Activated CD4-positive, alpha-beta T cell treated with anti-CD3 and anti-CD28 coated beads for 48 hours (primary cell): Measurements from ENCODE around the gene SLC8A2.
"Not testable (repeated sequence)": the region's sequence is repeated elsewhere in the genome, so short reads cannot be mapped to it uniquely, and the experiment has no call there.

Source experiments
- DNase-seq: peaks from one replicate; pipeline ENCODE4 v3.0.0-alpha.2; 2020

Gene SLC8A2

DNA sequence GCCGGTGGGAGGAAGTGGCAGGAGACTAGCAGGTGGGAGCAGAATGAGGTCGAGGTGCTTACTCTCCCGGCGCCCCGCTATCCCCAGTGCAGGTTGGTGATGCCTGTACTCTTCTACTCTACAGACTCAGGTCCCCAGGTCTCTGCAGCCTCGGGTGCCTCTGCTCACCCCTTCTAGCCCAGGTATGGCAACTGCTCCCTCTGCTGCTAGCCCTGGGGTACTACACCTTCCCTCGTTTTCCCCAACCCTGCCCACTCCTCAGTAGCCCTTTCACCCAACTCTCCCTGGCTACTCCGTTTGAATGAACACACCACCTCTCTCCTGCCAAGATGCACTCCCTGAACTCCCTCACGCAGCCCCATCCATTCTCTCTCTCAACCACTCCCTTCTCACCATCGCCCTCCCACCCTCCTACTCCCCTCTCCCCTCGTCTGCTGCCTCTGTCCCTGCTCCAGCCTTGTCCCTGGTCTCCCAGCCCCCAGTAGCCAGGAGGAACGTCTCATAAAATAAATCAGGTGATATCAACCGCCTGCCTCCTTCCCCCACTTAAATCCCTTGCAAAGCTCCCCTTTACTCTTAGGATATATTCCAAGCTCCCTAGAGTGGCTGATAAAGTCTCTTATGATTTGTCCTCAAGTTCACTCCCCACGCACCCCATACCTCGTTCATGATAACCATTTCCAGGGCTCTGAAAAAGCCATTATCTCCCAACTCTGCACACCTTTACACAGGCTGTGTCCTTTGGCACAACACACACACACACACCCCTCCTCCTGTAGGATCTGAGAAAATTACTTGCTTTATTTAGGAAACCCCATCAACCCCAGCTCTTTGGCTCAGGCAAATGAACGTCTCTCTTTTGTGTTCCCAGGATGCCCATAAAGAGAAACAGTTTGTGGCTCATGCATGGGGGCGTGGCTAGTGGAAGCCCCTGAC is 44.2 kb downstream of the SLC8A2 start:
- DNase-seq, result peak; percentile 86

- DNase-seq, result no peak
These were observed 48.4 kb downstream of the SLC8A2 start for GRCh38 chr19:47423203-47423882.

GRCh38 chr19:47422417-47423163 is 49.1 kb downstream of the SLC8A2 start:
- DNase-seq, result no peak

- no peak for DNase-seq
These were observed 49.8 kb downstream of the SLC8A2 start for GRCh38 chr19:47421844-47422395.

DNA sequence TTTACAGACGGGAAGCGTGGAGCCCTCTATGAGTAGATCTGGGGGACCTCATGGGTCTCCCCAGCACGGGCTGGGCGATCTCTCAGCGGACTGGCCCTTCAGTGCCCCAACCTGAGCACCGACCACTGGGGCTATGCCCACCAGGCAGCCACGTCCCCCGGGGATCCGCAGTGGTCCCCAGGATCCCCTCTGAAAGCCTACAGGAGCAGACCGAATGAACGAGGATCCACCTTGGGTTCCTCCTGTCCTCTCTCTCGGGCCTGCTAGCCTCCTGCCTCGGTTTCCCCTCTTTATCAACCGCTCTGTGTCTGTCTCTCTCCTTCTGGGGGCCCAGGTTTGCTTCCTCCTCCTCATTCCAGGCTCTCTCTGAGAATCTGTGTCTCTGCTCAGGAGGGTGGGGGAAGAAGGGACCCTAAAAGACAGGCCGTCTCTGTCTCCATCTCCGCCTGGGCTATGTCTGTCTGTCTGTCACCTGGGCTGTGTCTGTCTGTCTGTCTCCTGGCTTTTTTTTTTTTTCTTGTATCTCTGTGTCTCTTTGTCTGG is 50.4 kb downstream of the SLC8A2 start:
- no peak for DNase-seq

DNA sequence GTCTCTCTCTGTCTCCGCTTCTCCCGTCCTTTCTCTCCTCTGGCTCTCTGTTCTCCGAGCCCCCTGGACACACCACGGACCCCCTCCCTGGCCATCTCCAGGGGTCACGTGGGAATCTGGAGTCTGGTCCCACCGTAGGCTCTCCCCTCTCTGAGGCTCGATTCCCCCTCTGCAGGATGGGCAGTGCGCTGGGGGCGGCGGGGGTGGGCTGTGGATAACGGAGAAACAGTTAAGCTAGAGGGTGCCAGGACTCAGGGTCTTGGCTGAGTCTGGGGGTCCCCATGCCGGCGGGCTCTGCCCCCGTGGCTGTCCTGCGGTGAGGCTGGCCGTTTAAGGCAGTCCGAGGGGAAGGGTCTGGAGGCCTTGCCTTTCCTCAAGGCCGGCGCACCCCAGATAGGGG is 51.9 kb downstream of the SLC8A2 start:
- no peak for DNase-seq

DNA sequence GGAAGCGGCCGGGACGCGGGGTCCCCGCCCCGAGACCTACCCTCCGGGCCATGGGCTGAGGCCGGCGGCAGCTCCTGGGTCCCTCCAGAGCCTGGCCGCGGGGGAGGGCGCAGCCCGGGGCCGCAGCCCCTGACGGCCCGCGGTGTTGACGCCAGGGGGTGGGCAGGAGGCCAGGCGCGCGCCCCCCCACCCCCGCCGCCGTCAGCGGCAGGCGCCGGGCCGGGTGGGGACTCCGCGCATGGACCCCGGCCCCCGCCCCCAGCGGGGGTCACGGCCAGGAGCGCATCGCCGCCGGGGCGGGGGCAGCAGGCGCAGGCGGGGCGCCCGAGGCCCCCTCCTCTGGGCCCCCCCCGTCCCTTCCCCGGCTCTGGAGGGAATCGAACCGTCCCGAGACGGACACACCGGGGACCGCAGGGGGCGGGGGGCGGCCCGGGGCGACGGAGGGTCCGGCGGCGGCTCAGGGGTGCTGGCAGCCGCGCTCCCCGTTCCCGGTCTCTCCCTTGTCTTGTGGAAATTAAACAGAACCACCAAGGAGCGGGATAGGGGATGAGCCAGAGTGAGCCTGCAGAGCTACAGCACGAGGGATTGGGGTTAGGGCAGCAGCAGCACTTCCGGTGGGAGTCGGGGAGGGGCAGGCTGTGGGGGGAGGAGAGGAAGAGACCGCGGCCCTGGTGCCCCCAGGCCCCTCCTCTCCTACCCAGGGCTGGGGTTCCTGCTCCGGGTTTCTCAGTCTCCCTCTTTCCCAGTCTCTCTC is 52.5 kb downstream of the SLC8A2 start, which contains the start of gene MEIS3:
MEIS3 (minus strand) TSS at position 498 of the 754 bp plus-strand sequence; CDS start at position 52, 446 bp downstream.
- no peak for DNase-seq

DNA sequence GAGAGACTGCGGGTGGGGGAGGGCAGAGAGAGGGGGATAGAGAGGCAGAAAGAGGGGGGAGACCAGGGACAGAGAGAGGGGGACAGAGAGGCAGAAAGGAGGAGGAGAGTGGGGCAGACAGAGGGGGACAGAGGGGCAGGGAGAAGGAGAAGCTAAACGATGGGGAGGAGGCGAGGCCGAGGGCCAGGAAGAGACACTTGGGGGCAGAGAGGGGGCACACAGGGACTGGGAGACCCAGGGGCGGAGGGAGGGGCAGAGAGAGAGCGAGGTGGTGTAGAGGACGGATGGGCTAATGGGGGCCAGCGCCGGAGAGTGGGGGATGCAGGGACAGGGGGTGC is 53.0 kb downstream of the SLC8A2 start:
- DNase-seq, result no peak

DNA sequence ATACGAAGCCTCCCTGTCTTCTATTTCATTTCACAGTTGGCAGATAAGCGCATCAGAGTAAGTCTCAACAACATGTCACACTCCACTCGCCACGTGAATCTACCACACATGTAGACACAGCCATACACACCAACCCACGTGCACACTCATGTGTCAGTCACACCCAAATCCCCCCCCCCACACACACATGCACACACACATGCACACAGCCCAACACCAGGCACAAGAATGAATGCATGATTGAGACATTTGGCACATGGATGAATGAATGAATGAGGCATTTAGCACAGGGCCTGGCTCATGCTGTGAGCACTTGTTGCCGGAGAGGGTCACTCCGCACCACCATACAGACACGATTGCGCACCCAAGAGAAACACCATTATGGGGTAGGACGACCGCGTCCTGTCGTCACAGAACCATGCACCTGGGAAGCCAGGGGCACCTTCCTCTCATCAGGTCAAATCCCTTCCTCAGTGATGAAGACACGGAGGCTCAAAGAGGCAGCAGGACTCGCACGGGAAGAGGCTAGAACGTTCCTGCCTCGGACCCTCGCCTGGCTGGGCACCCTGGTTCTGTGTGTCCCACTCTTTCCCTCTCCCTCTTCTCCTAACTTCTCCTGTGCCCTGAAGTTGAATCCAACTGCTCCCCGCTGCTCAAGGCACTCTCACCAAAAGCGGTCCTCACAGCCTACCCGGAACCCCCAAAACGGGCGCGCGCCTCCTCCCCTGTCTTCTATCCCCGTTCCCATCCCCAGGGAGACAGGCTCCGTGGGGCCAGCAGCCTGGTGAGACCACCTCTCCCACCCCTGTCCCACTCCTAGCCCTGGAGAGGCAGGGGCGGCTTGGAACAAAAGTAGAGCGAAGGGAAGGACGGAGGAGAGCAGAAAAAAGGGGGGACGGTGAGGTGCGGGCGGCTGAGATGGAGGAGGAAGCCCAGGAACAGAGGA is 53.7 kb downstream of the SLC8A2 start:
- DNase-seq, result no peak

- no peak for DNase-seq
These were observed 54.5 kb downstream of the SLC8A2 start for GRCh38 chr19:47417107-47417745.

GRCh38 chr19:47416643-47416985 is 55.1 kb downstream of the SLC8A2 start:
- no peak for DNase-seq

- DNase-seq, result no peak
These were observed 55.6 kb downstream of the SLC8A2 start for GRCh38 chr19:47415953-47416642.

DNA sequence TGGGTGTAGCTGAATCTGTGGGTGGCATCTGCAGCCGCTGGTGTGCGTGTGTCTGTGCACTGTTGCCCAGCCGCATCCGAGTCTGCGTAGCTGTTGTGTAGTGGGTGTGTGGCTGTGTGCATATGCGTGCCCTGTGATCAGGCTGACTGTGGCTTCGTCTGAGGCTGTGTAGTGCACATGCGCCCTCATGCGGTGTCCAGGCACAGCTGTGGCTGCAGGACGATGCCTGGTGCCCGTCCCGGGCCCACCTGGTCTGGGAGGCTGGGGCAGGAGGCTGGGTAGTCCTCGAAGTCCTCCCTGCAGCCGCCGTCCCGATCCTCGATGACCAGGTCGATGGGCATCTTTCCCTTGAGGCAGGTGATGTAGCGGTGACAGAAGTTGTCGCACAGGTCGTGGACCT is 57.2 kb downstream of the SLC8A2 start:
- DNase-seq, result no peak

DNA sequence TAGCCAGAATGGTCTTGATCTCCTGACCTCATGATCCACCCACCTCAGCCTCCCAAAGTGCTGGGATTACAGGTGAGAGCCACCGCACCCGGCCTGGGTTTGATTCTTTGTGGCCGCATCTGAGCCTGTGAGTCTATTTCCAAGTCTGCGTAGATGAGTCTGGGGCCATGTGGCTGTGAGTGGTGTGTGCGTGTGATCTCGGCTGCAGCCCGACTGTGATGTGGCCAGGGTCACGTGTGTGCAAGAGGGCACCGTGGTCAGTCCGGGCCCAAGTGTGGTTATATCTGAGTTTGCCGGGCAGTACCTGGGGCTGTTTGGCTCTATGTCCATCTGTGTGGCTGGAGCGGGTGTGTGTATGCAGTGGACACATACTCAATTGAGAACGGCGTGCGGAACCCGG is 57.8 kb downstream of the SLC8A2 start:
- DNase-seq, result no peak

DNA sequence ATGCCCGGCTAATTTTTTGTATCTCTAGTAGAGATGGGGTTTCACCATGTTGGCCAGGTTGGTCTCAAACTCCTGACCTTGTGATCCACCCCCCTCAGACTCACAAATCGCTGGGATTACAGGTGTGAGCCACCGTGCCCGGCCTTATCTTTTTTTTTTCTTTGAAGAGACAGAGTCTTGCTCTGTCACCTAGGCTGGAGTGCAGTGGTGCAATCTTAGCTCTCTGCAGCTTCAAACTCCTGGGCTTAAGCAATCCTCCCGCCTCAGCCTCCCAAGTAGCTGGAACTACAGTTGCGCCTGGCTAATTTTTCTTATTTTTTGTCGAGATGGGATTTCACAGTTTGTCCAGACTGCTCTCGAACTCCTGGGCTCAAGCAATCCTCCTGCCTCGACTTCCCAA is 60.0 kb downstream of the SLC8A2 start:
- not testable (repeated sequence) for DNase-seq

DNA sequence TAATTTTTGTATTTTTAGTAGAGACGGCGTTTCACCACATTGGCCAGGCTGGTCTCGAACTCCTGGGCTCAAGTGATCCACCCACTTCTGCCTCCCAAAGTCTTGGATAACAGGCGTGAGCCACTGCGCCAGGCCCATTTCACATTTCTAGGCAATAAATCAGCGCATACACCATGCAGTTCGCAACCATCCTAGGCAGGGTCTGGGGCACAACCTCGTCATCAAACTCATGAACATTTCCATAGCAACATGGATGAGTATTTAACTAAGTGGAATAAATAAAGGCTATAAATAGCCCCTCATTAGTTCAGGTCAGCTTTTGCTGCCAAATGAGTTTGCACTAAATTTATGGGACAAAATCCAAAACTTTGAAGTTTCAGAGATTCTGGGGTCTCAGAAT is 60.6 kb downstream of the SLC8A2 start:
- DNase-seq, result no peak

DNA sequence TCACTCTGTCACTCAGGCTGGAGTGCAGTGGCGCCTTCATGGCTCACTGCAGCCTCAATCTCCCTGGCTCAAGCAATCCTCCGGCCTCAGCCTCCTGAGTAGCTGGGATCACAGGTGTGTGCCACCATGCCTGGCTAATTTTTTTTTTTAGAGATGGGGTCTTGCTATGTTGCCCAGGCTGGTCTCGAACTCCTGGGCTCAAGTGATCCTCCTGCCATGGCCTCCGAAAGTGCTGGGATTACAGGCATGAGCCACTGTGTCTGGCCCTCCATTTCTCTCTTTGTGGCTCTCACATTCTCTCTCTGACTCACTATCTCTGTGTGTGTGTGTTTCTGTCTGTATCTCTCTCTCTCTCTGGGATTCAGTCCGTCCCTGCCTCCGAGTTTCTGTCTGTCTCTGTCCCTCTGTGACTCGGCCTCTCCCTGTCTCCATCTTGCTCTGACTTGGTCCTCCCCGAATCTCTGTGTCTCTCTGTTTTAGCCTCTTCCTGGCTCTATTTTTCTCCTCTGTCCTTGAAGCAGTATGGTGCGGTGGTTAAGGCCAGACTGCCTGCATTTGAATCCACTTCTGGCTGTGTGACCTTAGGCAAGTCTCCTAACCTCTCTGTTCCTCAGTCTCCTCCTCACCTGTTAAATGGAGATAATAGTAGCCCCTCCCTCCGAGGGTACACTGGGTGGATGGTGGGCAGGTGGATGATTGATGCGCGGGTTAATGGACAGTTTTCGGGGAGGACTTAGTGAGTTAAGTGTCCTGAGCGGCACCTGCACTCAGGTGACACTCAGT is 63.3 kb downstream of the SLC8A2 start:
- no peak for DNase-seq

DNA sequence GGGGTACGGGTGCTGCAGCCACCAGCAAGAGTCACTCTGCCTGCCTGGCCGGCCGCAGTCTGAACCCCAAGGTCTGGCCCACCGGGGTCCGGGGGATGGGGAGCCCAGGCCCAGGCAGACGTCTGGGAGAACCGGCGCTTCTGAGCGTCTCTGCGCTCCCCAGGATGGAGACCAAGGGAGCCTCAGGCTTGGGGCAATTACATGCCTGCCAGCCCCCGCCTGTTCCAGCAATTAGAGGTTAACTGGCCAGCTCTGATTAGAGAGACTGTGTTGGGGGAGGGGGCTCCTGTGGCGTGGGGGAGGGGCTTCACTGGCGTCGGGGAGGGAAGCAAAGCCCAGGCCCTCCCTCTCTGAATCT is 64.3 kb downstream of the SLC8A2 start:
- DNase-seq, result no peak
